Dorsolateral prefrontal cortex (tissue), 118 donors: ENCODE measurements around the gene CMC2. TPM values are rescaled to one million over a fixed set of nuclear protein-coding genes. Genes with fewer than 3 reads are reported as not detected.

ENCODE experiments used
- total RNA-seq, 120 experiments: library from RNA; stranded (reverse); gene quantifications; one replicate each; pipeline versions ENCODE4 v1.2.3 to v1.2.4, GENCODE V29; 2022

Gene CMC2
- total RNA-seq, 120 experiments from 2014 or later: 53.6 to 107 (median 84.9) TPM

Other genes starting within 250 kb of the CMC2 start
- 100 to 1,000 TPM in 12 of 120 experiments, 10 to 100 TPM in 108; 37.3 to 119 (median 82.8) TPM for gene CDYL2, start 202.3 kb downstream of the CMC2 start, total RNA-seq
- 10 to 100 TPM in 4 of 120 experiments, 1 to 10 TPM in 116; 2.4 to 13.8 (median 6.3) TPM for gene CENPN, start 329 bp upstream of the CMC2 start, total RNA-seq
- 10 to 100 TPM; 38.2 to 76.8 (median 57.2) TPM for gene ATMIN, start 29.0 kb upstream of the CMC2 start, total RNA-seq
- gene C16orf46, start 70.4 kb upstream of the CMC2 start, total RNA-seq: 10 to 100 TPM in 6 of 120 experiments, 1 to 10 TPM in 112, under 1 TPM in 2; 0.69 to 11.8 (median 6.2) TPM
- 10 to 100 TPM; 28.2 to 78.2 (median 45.7) TPM for gene GCSH, start 89.5 kb upstream of the CMC2 start, total RNA-seq
- gene BCO1, start 231.8 kb upstream of the CMC2 start, total RNA-seq: 1 to 10 TPM in 55 of 120 experiments, under 1 TPM in 63, not detected in 2; 0.14 to 7.0 (median 0.96) TPM